HG03469 (cell line): ENCODE data around the gene RAB18.
"Not testable (repeated sequence)": the region's sequence is repeated elsewhere in the genome, so short reads cannot be mapped to it uniquely, and the experiment has no call there.

Experiments used
- ATAC-seq: cut with Tn5 transposase; IDR thresholded peaks from one replicate; pipeline ENCODE4 v1.9.1; 2021; ENCODE audit warnings: mild to moderate bottlenecking, moderate library complexity, moderate number of reproducible peaks; ENCODE audit not compliant: unreplicated experiment

RAB18 gene

GRCh38 chr10:27503498-27504006 lies 552 bp upstream of the RAB18 start:
- no peak for ATAC-seq

- ATAC-seq, result no peak
Observed at GRCh38 chr10:27504808-27505460, 830 bp downstream of the RAB18 start.

GRCh38 chr10:27505537-27505936 lies 1.4 kb downstream of the RAB18 start:
- ATAC-seq, result not testable (repeated sequence)

GRCh38 chr10:27506280-27506679 lies 2.2 kb downstream of the RAB18 start:
- ATAC-seq, result no peak

GRCh38 chr10:27512548-27512947 lies 8.4 kb downstream of the RAB18 start:
- no peak for ATAC-seq

- no peak for ATAC-seq
Observed at GRCh38 chr10:27513451-27514191, 9.5 kb downstream of the RAB18 start.

GRCh38 chr10:27514243-27514642 lies 10.1 kb downstream of the RAB18 start:
- no peak for ATAC-seq

- no peak for ATAC-seq
Observed at GRCh38 chr10:27518261-27518660, 14.2 kb downstream of the RAB18 start.

GRCh38 chr10:27525819-27526218 lies 21.7 kb downstream of the RAB18 start:
- ATAC-seq, result no peak

- no peak for ATAC-seq
Observed at GRCh38 chr10:27526242-27526641, 22.1 kb downstream of the RAB18 start.

- ATAC-seq, result no peak
Observed at GRCh38 chr10:27527666-27528295, 23.7 kb downstream of the RAB18 start.

GRCh38 chr10:27529010-27529783 lies 25.1 kb downstream of the RAB18 start:
- ATAC-seq, result no peak

GRCh38 chr10:27530477-27530876 lies 26.4 kb downstream of the RAB18 start:
- ATAC-seq, result no peak

- ATAC-seq, result no peak
Observed at GRCh38 chr10:27531336-27531847, 27.3 kb downstream of the RAB18 start.

- no peak for ATAC-seq
Observed at GRCh38 chr10:27534161-27534700, 30.1 kb downstream of the RAB18 start.

- ATAC-seq, result no peak
Observed at GRCh38 chr10:27535317-27535716, 31.2 kb downstream of the RAB18 start.

GRCh38 chr10:27536437-27536836 lies 32.3 kb downstream of the RAB18 start:
- no peak for ATAC-seq

GRCh38 chr10:27537166-27537565 lies 33.1 kb downstream of the RAB18 start:
- no peak for ATAC-seq

- ATAC-seq, result no peak
Observed at GRCh38 chr10:27537787-27538186, 33.7 kb downstream of the RAB18 start.

GRCh38 chr10:27540672-27541071 lies 36.6 kb downstream of the RAB18 start:
- ATAC-seq, result no peak
